PC-9 (cell line): ENCODE data around the gene SMCR8. TPM values are rescaled to one million over a fixed set of nuclear protein-coding genes. Genes with fewer than 3 reads are reported as not detected.
A peak's percentile ranks its signal among the peaks of the same experiment; 100 is the strongest.

ENCODE experiments used
- BruUV-seq: library from RNA; stranded (reverse); fragments of 400-500 nt; replicated peaks from 2 replicates; lab custom pipeline; 2021; lab: Mats Ljungman, UMichigan
- CTCF ChIA-PET: fragments of 300-600 bp; sonication (Branson Sonifier 250); formaldehyde crosslinking; loops from one replicate; lab custom pipeline; 2022; ENCODE audit warnings: antibody characterized with exemption; lab: Charles Lee
- POLR2A ChIA-PET: fragments of 300-600 bp; sonication (Branson Sonifier 250); formaldehyde crosslinking; loops from one replicate; lab custom pipeline; 2022; ENCODE audit warnings: antibody characterized with exemption; ENCODE audit not compliant: unreplicated experiment; lab: Charles Lee
- DNase-seq, 2 experiments: peaks; one replicate each; pipeline versions ENCODE4 v3.0.0 to v3.0.0-alpha.2; 2015 to 2022; ENCODE audit warnings: mixed read lengths in 1 of 2
- H2AFZ ChIP-seq: fragments of 200-600 bp; sonication (generic); 2 replicates; pipeline ENCODE4 v1.8.1; 2017; ENCODE audit warnings: antibody characterized with exemption
- H3F3A ChIP-seq: fragments of 200-600 bp; sonication (generic); 2 replicates; pipeline ENCODE4 v1.8.1; 2017; ENCODE audit warnings: antibody characterized with exemption, mild to moderate bottlenecking, low read depth; ENCODE audit not compliant: insufficient read depth
- H3K27ac ChIP-seq: fragments of 200-600 bp; sonication (generic); 2 replicates; pipeline ENCODE4 v1.6.1; 2016; ENCODE audit warnings: mixed run types
- H3K27me3 ChIP-seq: fragments of 200-600 bp; sonication (generic); 2 replicates; pipeline ENCODE4 v1.6.1; 2016; ENCODE audit warnings: low read depth, mixed run types; ENCODE audit not compliant: insufficient read depth
- H3K36me3 ChIP-seq: fragments of 200-600 bp; sonication (generic); 2 replicates; pipeline ENCODE4 v1.6.1; 2016; ENCODE audit warnings: low read depth, mixed run types
- H3K4me1 ChIP-seq: fragments of 200-600 bp; sonication (generic); replicated peaks from 2 replicates; pipeline ENCODE4 v1.6.1; 2016; ENCODE audit warnings: mixed run types; ENCODE audit not compliant: insufficient read depth
- H3K4me2 ChIP-seq: fragments of 200-600 bp; sonication (generic); 2 replicates; pipeline ENCODE4 v1.6.1; 2017; ENCODE audit warnings: mixed run types
- H3K4me3 ChIP-seq: fragments of 200-600 bp; sonication (generic); 2 replicates; pipeline ENCODE4 v1.6.1; 2016; ENCODE audit warnings: mixed run types
- H3K79me2 ChIP-seq: fragments of 200-600 bp; sonication (generic); 2 replicates; pipeline ENCODE4 v1.6.1; 2017; ENCODE audit warnings: low read depth, mixed run types
- H3K9me2 ChIP-seq: fragments of 200-600 bp; sonication (generic); 2 replicates; pipeline ENCODE4 v1.8.1; 2017; ENCODE audit warnings: mild to moderate bottlenecking; ENCODE audit not compliant: insufficient read depth
- H3K9me3 ChIP-seq: fragments of 200-600 bp; sonication (generic); 2 replicates; pipeline ENCODE4 v1.8.1; 2016; ENCODE audit warnings: low read depth; ENCODE audit not compliant: insufficient read depth
- H4K20me1 ChIP-seq: fragments of 200-600 bp; sonication (generic); 2 replicates; pipeline ENCODE4 v1.8.1; 2017; ENCODE audit not compliant: insufficient read depth
- EZH2 ChIP-seq: fragments of 200-600 bp; sonication (generic); IDR thresholded peaks from 2 replicates; pipeline ENCODE4 v1.8.0; 2017; ENCODE audit warnings: antibody characterized with exemption, low read depth
- intact Hi-C: fragments of 100-400 bp; cut with micrococcal nuclease; formaldehyde crosslinking; loops from one replicate; pipeline ENCODE4 v1.10.0; 2022; ENCODE audit not compliant: unreplicated experiment
- total RNA-seq: library from RNA; stranded (reverse); gene quantifications from 2 replicates; pipeline ENCODE4 v1.2.3, GENCODE V29; 2021
- TF ChIP-seq, protein P1 (sequence below): fragments of 200-600 bp; sonication (generic); conservative IDR thresholded peaks from 2 replicates; pipeline ENCODE4 v1.6.1; 2017; ENCODE audit warnings: mixed run types, antibody characterized with exemption, mild to moderate bottlenecking, moderate library complexity

Gene SMCR8
- total RNA-seq, 1 experiment from 2014 or later: 23.8 TPM

DNA sequence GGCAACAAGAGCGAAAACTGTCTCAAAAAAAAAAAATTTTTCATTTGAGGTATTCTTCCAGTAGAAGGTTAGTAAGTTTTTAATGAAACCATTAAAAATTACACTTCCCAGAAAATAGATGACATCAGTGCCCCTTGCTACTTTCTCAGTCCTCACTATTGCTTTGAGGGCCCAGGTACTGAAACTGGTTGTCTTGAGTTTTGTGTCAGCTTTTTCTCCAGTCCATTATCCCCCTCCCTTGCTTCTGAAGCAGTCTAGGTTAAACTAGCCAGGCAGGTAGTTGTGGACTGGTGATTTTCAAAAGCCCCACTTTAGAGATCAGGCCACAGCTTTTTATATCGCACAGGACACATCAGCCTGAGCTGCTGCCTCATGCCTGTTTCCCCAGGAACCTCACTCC lies 10.9 kb downstream of the SMCR8 start:
- Histone ChIP-seq H3K79me2 (no peaks in the 10 kb centered on the region; the same call in 1 of the 2 replicates), H3K9me2 (no peaks in the 10 kb centered on the region), H3K27ac (no peak overlapping the region), H2AFZ (no peak overlapping the region), H3F3A (peaks cover 11% of the 10 kb centered on the region; the same call in 1 of the 2 replicates), H4K20me1 (peaks cover 30% of the 10 kb centered on the region), H3K4me3 (no peak overlapping the region), H3K4me2 (no peak overlapping the region), H3K9me3 (no peaks in the 10 kb centered on the region), H3K27me3 (no peaks in the 10 kb centered on the region), H3K36me3 (no peaks in the 10 kb centered on the region; the same call in 1 of the 2 replicates), H3K4me1 (no peaks in the 10 kb centered on the region)
- ChIA-PET CTCF (interaction anchor here (0.7 kb wide), 1 partner anchor 8 kb away, joined by 4 read pairs; no protein-coding TSS in a partner anchor), POLR2A (no interaction called here)
- intact Hi-C loops: no loop called here
- TF ChIP-seq, protein P1, sequence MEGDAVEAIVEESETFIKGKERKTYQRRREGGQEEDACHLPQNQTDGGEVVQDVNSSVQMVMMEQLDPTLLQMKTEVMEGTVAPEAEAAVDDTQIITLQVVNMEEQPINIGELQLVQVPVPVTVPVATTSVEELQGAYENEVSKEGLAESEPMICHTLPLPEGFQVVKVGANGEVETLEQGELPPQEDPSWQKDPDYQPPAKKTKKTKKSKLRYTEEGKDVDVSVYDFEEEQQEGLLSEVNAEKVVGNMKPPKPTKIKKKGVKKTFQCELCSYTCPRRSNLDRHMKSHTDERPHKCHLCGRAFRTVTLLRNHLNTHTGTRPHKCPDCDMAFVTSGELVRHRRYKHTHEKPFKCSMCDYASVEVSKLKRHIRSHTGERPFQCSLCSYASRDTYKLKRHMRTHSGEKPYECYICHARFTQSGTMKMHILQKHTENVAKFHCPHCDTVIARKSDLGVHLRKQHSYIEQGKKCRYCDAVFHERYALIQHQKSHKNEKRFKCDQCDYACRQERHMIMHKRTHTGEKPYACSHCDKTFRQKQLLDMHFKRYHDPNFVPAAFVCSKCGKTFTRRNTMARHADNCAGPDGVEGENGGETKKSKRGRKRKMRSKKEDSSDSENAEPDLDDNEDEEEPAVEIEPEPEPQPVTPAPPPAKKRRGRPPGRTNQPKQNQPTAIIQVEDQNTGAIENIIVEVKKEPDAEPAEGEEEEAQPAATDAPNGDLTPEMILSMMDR: no peak
- TF ChIP-seq EZH2: no peak
- no TSS peak for BruUV-seq
- DNase-seq: no peak

GRCh38 chr17:18326572-18326971 lies 11.5 kb downstream of the SMCR8 start:
- no TSS peak for BruUV-seq
- no peak overlapping the region for H3K4me2 ChIP-seq
- ChIA-PET CTCF (interaction anchor here (0.7 kb wide), 1 partner anchor 8 kb away, joined by 4 read pairs; no protein-coding TSS in a partner anchor), POLR2A (no interaction called here)
- intact Hi-C loops: no loop called here
- H2AFZ ChIP-seq: no peak overlapping the region
- TF ChIP-seq, protein P1: no peak
- no peak for TF ChIP-seq EZH2
- peaks cover 11% of the 10 kb centered on the region; the same call in 1 of the 2 replicates for H3F3A ChIP-seq
- peak in 1 of 2 experiments; percentile 5 for DNase-seq
- no peaks in the 10 kb centered on the region for H3K79me2 ChIP-seq
- H3K4me1 ChIP-seq: no peaks in the 10 kb centered on the region
- no peaks in the 10 kb centered on the region for H3K9me2 ChIP-seq
- no peaks in the 10 kb centered on the region; the same call in 1 of the 2 replicates for H3K36me3 ChIP-seq
- no peaks in the 10 kb centered on the region for H3K27me3 ChIP-seq
- peaks cover 24% of the 10 kb centered on the region for H4K20me1 ChIP-seq
- no peak overlapping the region for H3K27ac ChIP-seq
- no peak overlapping the region for H3K4me3 ChIP-seq
- no peaks in the 10 kb centered on the region for H3K9me3 ChIP-seq

DNA sequence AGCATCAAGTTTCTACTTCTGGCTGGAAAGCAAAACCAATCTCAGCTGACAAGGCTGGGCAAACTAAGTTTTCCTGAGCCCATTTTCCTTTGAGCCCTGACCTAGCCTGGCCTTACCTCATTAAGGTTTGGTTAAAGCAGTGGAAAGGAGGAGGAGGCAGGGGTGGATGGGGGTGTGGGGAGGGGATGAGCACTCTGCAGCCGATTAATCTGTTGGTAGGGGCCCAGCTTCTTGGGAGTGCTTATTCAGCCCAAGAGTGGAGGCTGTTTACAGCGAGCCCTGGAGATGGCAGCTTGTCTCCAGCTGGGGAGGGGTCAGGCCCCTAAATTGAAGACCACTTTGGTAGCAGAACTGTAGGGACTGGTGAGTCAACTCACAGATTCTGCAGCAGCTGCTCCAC lies 12.0 kb downstream of the SMCR8 start:
- TF ChIP-seq, protein P1: no peak
- no peak for TF ChIP-seq EZH2
- Histone ChIP-seq H3K27ac (no peak overlapping the region), H3K36me3 (no peaks in the 10 kb centered on the region; the same call in 1 of the 2 replicates), H3K9me3 (no peaks in the 10 kb centered on the region), H3K4me1 (no peaks in the 10 kb centered on the region), H3K4me2 (no peak overlapping the region), H3K79me2 (no peaks in the 10 kb centered on the region), H3K4me3 (no peak overlapping the region), H2AFZ (no peak overlapping the region), H4K20me1 (peaks cover 24% of the 10 kb centered on the region), H3F3A (peaks cover 11% of the 10 kb centered on the region; the same call in 1 of the 2 replicates), H3K9me2 (no peaks in the 10 kb centered on the region), H3K27me3 (no peaks in the 10 kb centered on the region)
- CTCF ChIA-PET: no interaction called here
- no TSS peak for BruUV-seq
- POLR2A ChIA-PET: interaction anchor here (0.7 kb wide), 1 partner anchor 51 kb away, joined by 3 read pairs; no protein-coding TSS in a partner anchor
- no peak for DNase-seq
- intact Hi-C loops: no loop called here
